GM23248 (cell line): ENCODE results near the gene ABCC1.

ENCODE experiments used
- EZH2 ChIP-seq: fragments of 200-600 bp; sonication (generic); IDR thresholded peaks from 2 replicates; pipeline ENCODE4 v1.6.1; 2018; ENCODE audit warnings: antibody characterized with exemption, mild to moderate bottlenecking; ENCODE audit not compliant: insufficient read depth, poor library complexity, severe bottlenecking
- EZH2phosphoT487 ChIP-seq: fragments of 200-600 bp; sonication (generic); IDR thresholded peaks from 2 replicates; pipeline ENCODE4 v1.6.1; 2018; ENCODE audit warnings: antibody characterized with exemption, moderate library complexity, mild to moderate bottlenecking, low read depth; ENCODE audit not compliant: insufficient read depth

DNA sequence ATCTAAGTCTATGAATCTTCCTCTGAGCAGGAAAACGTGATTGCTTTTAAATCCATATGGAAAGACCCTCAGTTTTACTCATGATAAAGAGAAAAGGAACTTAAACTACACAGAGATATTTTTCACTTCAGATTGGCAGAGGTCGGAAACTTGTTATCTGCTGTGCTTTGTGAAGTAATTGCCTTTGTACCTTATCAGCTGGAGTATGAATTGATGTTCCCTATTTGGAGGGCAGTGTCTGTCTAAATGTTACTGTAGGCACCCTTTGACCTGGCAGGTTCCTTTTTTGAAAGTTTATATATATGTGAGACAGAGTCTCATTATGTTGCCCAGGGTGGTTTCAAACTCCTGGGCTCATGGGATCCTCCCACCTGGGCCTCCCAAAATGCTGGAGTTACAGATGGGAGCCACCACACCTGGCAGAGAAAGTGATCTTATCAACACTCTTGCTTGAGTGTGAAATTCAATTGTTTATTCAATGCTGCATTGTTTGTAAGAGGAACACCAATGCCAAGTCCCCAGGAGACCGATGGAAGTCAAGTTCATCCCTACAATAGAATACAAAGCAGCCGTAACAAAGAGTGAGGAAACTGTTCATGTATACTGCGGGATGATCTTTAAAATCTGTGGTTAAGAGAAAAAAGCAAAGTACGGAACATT is 52.3 kb downstream of the ABCC1 start:
- TF ChIP-seq EZH2 (no peak), EZH2phosphoT487 (no peak)
